ENCODE data around the gene RNF157. TPM values are rescaled to one million over a fixed set of nuclear protein-coding genes. Genes with fewer than 3 reads are reported as not detected.
A peak's percentile ranks its signal among the peaks of the same experiment; 100 is the strongest.
"Not testable (repeated sequence)": the region's sequence is repeated elsewhere in the genome, so short reads cannot be mapped to it uniquely, and the experiment has no call there.

RNF157 gene
- polyA plus RNA-seq, 3 donors = 27.2 to 31.8 (median 31.6) TPM

DNA sequence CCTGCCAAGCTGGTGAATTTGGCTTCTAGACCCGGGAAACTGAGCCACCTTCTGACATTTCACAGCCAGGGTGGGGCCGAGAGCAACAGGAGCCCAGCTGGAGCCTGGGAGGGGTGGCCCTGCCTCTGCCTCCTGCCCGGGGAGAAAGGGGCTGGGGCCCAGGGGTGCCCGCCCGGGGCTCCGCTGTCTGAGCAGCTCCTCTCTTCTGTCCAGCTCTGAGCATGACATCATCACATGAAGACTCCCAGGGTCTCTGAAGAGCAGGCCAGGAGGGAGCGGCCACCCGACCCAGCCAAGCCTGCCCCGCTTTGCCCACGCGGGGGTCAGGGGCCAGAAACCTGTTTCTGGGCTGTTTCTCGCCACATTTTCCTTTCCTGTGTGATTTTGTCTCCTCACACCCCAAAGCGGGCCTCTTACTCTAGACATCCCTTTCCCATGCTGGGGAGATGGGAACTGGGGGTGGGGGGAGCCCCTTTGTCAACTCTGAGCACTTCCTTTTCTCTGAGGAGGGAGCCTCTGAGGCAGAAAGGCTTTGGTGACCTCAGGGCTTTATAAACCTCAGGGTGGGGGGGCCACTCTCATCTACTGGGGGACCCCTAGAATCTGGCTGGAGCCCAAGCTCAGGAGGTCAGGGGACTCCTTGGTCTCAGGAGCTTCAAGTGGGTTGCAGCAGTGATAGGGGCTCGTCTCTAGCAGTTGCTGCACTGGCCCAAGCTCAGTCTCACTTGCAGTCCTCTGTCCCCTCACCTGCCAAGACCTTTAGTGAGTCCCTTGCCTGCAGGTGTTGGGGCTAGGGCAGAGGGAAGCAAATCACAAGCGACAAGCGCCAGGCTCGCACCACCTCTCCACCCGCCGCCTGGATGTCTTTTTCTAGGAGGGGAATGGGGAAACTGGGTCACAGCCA lies 32.5 kb upstream of the RNF157 start:
- DNase-seq (ENCODE audit: extremely low read depth in 1 of 11, low read depth in 9 of 11, low spot score in 4 of 11) = no peak

DNA sequence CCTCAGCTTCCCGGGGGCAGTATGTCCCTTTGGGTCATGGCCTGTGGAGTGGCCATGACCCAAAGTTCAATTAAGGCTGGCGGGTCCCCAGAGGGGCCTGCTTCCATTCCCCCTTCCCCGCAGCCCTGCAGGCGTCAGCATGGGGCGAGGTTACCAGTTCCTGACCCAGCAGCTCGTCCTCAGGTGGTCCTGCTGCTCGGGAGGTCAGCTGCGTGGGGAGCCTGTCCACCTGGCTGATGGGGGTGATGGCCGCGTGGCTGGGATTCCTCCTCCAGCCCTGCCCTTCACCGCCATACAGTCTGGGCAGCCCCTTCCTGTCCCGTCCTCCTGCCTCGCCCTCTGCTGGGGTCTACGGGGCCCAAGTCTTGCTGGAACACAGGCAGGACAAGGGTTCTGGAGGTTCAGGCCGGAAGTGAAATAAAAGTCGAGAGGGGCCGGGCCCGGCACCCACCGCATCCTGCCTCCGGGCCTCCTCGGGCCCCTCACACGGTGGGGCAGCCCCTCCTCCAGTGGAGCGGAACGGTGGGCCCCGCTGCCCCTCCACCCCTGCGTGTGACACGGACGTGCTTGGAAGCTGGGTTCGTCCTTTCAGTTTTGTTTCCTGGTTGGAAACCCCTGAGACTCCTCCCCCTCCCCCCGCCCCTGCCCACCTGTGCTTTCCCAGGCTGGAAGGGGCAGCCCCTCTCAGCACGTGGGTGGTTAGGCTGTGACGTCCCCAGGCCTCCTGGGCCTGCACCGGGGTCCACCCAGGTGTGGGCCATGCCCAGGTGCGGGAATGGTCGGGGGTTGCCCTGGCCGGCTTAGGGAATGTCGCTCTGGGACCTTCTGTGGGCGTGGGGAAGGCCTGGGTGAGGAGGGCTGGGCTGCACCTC lies 31.6 kb upstream of the RNF157 start:
- DNase-seq (ENCODE audit: extremely low read depth in 1 of 11, low read depth in 9 of 11, low spot score in 4 of 11) = peak in 4 of 11 donors; percentile 54 to 63 (median 58)

DNA sequence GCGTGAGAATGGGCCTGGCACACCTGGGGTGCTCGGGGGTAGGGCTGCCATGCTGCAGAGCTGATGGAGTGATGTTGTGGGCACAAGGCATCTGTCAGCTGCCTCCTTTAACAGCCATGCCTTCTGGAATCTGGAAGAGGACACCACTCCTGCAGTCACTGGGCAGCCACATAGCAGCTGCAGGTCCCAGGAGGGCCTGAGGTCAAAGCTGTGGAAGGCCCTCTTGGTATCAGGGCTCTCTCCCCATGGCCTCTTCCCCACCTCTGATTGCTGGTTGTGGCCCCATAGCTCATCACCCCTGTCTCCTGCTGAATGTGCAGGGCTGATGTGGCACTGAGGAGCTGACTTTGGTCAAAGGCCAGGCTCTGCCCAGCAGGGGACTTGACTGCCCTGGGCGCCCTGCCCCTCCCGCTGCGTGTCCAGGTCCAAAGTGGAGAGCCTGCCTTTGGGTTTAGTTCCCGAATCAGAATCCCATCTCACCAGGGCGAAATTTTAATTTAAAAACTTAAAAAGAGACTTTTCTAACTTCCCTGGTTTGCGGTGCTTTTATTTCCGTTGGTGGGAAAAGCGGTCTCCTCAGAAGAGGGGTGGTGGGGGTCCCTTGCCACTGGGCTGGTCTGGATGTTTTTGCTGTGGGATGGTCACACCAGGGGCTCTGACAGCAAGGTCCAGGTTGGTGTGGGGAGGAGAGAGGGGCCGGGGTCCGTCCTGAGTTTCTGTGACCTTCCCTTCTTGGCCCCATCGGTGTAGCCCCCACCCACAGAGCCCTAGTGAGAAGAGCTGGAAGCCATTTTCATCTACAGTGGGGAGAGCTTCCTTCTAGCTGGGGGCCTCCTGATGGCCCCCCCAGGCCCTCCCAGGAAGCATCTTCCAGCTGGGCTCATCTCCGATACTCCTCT lies 30.7 kb upstream of the RNF157 start:
- DNase-seq (ENCODE audit: extremely low read depth in 1 of 11, low read depth in 9 of 11, low spot score in 4 of 11) = no peak

DNA sequence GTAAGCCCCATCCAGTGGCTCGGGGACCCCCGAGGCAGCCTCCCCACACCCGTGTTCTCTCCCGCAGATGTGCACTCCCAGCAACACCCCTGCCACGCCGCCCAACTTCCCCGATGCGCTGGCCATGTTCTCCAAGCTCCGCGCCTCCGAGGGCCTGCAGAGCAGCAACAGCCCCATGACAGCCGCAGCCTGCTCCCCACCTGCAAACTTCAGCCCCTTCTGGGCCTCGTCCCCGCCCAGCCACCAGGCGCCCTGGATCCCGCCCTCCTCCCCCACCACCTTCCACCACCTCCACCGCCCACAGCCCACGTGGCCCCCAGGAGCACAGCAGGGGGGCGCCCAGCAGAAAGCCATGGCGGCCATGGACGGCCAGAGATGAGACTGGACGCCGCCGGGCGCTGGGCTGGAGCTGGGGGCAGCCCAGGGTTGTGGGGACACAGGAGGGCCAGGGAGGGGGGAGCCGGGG lies 29.9 kb upstream of the RNF157 start:
- DNase-seq (ENCODE audit: extremely low read depth in 1 of 11, low read depth in 9 of 11, low spot score in 4 of 11) = no peak

DNA sequence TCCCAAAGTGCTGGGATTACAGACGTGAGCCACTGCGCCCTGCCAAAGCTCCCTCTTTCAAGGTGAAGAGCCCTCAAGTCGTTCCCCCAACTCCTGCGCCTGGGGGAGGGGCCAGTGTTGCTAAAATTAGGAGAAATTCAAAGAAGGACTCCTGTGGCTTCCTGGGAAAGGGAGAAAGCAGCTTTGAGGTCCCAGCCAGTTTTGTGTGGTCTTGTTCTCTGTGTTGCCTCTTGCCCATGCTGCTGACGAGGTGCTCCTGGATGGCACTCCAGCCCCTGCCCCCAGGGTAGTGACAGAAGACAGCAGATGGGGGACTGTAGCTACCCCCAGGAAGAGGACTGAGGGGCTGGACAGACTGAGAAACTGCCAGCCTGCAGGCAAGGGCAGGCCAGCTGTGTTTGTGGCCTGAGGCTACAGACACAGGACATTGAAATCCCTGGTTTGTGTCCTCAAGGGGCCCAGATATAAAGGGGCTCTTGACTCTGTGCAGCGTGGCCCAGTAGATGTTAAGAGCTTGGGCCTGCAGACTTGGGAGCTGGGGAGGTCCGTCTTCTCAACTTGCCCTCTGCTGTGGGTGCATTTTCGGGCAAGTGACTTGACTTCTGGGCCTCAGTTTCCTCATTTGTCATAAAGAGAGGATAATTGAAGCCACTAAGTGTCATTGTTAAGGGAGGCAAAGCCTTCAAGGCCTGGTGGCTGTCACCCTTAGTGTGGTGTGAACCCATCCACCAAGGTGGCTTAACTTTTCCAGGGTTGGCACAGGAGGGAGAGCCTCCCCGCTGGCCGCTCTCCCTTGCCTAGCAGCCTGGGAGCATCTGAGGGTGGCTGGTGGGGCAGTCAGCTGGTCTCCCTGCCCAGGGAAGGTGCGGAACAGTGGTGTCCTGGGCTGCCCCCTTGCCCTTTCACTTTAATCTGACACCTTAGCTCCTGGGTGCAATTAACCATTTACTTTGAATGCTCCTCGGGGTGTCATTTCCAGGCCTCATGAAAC lies 29.0 kb upstream of the RNF157 start:
- no peak for DNase-seq (ENCODE audit: extremely low read depth in 1 of 11, low read depth in 9 of 11, low spot score in 4 of 11)

DNA sequence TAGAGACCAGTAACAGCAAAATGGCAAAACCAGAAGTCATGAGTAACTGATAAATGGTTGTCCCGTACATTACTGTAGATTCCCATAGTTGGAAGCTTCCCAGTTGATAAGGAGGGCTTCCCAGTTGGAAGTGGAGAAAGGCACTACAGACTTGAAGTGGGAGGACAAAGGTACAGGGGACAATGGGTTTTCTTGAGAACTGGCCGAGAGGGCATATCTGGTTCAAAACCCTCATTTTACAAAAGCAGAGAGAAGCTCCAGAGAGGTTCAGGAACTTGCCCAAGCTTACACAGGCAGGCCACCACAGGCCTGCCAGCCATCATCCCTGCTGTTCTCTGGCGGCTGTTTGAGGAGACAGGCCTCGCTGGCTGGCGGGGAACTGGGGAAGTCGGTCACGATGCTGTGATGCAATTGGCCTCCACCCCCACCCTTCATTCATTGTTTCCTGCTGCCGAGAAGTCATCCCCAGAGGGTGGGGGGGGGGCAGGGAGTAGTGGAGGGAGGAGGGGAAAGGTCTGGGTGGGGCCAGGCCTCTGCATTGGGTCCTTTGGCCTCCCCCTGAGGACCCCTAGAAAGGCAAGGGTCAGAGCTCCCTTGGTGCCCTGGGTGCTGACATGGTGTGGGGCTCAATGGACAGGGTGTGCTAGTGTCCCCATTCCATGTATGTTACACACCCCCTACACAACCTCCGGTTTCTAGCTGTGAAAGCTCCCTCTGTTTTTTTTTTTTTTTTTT lies 27.9 kb upstream of the RNF157 start:
- DNase-seq (ENCODE audit: extremely low read depth in 1 of 11, low read depth in 9 of 11, low spot score in 4 of 11) = no peak

DNA sequence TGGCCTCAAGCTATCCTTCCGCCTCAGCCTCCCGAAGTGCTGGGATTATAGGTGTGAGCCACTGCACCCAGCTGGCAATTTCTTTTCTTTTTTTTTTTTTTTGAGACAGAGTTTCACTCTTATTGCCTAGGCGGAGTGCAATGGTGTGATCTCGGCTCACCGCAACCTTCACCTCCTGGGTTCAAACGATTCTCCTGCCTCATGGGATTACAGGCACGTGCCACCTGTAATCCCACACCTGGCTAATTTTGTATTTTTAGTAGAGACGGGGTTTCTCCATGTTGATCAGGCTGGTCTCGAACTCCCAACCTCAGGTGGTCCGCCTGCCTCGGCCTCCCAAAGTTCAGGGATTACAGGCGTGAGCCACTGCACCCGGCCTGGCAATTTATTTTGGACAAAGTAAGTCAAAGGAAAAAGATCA lies 27.3 kb upstream of the RNF157 start:
- DNase-seq (ENCODE audit: extremely low read depth in 1 of 11, low read depth in 9 of 11, low spot score in 4 of 11) = not testable (repeated sequence)

DNA sequence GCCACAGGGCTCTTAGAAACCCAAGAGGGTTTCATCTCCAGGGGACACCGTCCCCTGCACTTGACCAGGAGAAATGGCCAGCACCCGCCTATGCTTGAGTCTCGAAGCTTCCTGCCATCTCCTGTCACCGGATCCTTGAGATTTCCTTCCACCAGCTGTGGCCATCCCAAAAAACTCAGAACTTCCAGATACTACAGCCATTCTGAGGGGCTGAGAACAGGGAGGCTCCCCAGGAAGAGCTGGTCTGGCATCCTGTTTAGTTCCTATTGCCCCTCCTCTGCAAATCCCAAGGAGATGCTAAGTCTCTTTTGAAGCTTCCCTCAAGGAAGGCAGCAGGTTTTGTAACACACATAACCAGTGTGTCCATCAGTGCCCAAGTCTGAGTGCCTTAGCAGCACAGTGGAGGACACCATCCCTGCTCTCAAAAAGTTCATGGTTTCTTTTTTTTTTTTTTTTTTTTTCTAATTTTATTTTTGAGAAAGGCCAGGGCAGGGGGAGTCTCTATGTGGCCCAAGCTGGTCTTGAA lies 26.8 kb upstream of the RNF157 start:
- DNase-seq (ENCODE audit: extremely low read depth in 1 of 11, low read depth in 9 of 11, low spot score in 4 of 11) = no peak

DNA sequence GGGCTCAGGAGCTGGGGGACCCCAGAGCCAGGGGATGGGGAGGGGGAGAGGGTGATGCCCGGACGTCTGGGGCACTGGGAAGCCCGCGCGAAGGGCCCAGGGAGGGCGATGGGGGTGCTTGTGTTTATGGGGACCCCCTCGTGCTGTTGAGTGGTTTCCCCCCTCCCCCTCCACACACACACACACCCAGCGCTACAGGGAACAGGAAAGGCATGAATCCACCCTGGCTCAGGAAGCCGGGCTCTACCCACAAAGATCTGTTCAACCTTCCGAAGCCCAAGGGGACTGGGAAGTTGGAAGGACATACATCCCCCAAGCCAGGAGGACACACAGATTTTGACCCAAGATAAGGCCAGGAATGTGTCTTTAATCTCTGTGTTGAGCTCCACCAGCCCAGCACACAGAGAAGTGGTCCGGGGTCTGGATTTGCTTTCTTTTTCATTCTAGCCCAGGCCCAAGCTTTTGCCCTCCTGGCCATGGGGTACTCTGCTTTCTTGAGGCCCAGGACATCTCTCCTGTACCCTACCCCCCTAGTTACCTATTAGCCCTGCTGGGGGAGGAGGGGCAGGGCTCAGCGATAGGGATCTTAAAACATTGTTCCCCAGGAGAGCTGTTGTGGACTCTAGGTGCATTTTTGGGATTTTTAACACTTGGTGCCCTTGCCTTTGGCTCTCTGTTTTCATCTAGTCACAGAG lies 26.1 kb upstream of the RNF157 start:
- no peak for DNase-seq (ENCODE audit: extremely low read depth in 1 of 11, low read depth in 9 of 11, low spot score in 4 of 11)

DNA sequence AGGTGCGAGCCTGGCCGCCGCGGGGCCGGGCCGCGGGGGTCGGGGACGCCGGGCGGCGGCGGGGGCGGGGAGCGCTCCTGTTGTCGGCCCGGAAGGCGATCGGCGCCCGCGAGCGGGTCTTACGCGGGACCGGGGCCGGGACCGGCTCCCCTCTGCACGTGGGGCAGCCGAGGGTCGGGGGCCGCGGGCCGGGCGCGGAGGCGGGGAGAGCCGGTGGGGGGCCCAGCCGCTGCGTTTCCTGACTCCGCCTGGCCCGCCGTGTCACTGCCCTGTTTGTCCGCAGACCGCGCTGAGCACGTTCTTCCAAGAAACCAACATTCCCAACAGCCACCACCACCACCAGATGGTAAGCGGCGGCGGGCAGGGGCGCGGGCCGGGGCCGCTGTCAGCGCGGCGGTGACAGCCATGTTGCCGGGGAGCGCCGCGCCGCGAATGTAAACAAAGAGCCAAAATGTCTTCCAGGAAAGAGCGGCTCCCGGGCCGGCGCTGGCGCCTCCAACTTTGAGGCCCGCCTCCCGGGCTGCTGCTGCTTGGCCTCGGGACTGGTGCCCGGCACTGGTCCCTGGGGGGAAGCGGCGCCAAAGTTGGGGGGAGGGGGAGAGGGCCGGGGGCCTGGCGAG lies 25.4 kb upstream of the RNF157 start:
- no peak for DNase-seq (ENCODE audit: extremely low read depth in 1 of 11, low read depth in 9 of 11, low spot score in 4 of 11)

DNA sequence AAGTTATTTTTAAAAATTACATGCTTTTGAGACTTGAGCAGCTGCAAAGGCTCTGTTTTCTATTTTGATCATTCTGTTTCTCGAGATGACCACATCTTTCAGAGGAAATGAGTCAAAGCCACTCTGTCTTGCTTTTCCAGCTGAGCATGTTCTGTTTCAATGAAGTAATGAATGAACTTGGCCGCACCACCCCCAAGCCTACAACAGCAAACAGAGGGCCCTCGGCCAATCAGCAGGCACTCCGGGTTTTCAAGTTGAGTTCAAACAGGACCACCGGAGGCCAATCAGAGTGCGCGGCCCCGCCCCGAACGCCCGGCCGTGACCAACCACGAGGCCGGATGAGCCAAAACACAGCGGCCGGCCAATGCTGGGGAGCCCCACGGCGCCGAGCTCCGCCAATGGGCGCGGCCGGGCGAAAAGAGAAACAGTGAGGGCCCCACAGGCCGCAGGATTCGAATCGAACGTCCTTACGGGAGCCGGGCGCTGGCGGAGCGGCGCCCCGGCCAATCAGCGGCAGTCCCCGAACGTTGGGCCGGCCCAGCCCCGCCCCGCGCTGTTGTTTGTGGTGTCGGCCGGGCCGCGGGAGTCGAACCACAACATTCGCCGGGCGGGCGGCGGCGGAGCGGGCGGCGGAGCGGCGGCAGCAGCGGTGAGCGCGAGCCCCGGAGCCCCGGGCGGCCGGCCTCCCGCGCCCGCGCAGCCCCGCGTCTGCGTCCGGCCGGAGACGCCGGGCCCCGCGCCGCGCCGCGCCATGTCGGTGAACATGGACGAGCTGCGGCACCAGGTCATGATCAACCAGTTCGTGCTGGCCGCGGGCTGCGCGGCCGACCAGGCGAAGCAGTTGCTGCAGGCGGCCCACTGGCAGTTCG lies 24.7 kb upstream of the RNF157 start, which contains the start of gene UBALD2:
UBALD2 (plus strand) TSS at position 594 of the 869 bp plus-strand sequence; CDS start at position 752, 158 bp downstream.
- peak; percentile 90 to 99 (median 97) for DNase-seq (ENCODE audit: extremely low read depth in 1 of 11, low read depth in 9 of 11, low spot score in 4 of 11)

DNA sequence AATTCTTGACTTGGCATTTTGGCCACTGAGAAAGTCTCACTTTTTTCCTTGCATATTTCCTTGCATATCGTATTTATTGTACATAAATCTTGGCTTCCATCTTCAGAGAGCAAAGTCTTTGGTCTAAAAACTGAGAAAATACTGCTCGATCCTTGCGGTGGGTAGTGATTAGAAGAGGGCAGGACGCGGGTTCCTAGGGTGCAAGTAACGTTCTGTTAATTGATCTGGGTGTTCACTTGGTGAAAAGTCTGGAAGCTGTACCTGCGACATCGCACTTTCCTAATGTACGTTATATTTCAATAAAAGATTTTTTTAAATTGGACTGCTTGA lies 24.1 kb upstream of the RNF157 start:
- DNase-seq (ENCODE audit: extremely low read depth in 1 of 11, low read depth in 9 of 11, low spot score in 4 of 11) = no peak

DNA sequence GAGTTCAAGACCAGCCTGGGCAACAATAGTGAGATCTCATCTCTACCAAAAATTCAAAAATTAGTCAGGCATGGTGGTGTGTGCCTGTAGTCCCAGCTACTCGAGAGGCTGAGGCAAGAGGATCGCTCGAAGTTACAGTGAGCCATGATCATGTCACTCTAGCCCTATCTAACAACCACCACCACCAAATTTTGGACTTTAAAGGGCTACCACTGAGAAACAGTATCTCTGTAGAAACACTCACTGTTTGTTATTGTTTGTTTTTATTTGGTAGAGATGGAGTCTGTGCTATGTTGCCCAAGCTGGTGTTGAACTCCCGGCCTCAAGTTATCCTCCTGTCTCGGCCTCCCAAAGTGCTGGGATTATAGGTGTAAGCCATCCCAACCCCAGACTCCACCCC lies 23.6 kb upstream of the RNF157 start:
- DNase-seq (ENCODE audit: extremely low read depth in 1 of 11, low read depth in 9 of 11, low spot score in 4 of 11) = no peak

DNA sequence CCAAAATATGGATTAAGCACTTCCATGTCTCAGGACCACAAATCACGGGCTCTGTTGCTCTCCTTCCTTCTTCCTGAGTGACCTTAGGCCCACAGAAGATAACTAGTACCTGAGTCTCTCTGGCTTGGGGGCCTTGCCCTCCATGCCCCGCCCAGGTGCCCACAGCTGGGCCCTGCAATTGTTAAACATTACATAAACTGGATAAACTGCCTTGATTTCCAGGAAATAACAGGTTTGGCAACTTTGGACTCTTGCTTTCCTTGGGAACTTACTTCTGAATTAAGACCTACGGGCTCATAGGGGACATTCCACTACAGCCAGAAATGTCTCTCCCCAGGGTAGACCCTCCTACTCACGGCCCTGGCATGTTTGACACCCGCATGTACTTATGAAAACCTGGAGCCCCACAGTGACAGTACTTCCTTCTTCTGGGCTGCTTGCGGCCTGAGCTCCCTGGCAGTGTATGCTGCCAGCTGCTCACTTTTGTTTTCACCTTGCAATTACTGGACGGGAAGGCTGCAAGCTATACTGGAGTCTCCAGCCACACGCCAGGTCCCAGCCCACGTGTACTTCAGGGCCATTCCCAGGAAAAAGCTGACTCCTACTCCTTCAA lies 22.5 kb upstream of the RNF157 start:
- peak in 2 of 11 donors; percentile 76 to 85 for DNase-seq (ENCODE audit: extremely low read depth in 1 of 11, low read depth in 9 of 11, low spot score in 4 of 11)

Data from renal cortex interstitium (tissue), 11 donors.